Stromal cell of bone marrow (primary cell): ENCODE data around the gene MAGEB2.
"Not testable (repeated sequence)": the region's sequence is repeated elsewhere in the genome, so short reads cannot be mapped to it uniquely, and the experiment has no call there.

ENCODE experiments used
- DNase-seq: peaks from one replicate; pipeline ENCODE4 v3.0.0-alpha.2; 2012; ENCODE audit warnings: low read depth

MAGEB2 gene, protein sequence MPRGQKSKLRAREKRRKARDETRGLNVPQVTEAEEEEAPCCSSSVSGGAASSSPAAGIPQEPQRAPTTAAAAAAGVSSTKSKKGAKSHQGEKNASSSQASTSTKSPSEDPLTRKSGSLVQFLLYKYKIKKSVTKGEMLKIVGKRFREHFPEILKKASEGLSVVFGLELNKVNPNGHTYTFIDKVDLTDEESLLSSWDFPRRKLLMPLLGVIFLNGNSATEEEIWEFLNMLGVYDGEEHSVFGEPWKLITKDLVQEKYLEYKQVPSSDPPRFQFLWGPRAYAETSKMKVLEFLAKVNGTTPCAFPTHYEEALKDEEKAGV

DNA sequence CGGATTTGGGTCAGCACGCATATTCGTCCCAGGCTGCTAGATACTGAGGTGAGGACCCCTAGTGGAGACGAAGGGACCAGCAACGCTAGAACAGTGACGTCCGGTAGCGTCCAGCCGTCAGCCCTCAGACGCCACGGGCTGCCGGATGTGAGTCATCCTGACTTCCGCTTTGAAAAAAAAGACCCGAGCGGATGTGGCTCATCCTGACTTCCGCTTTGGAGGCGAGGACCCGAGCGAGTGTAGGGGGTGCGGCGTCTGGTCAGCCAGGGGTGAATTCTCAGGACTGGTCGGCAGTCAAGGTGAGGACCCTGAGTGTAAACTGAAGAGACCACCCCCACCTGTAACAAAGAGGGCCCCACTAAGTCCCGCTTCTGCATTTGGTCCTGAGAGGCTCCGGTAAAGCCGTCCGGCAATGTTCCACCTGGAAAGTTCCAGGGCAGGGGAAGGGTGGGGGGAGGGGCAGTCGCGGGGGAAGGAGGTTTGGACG is at the start of gene MAGEB2:
TSS of gene MAGEB2 (plus strand) at position 207 of the 487 bp plus-strand sequence. CDS start 3,018 bp downstream, outside the sequence.
- DNase-seq: no peak

DNA sequence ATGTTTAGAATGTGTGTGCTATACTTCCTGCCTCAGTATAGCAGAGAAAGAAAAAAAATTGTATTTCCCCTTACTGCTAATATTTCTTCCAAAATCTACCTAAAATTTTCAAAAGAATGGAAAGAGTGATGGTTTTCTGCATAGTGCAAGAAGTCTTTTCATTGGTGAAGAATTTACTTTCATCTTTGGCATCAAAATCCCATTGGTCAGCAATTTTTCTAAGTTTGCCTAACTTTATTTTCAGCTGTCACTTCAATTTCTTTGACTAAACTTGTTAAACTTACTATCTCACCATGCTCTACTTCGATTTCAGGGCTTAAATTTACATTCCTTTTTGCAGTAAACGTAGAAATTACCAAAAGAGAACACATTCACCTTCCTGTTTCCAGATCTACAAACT is 44.5 kb upstream of the MAGEB2 start:
- DNase-seq: no peak

DNA sequence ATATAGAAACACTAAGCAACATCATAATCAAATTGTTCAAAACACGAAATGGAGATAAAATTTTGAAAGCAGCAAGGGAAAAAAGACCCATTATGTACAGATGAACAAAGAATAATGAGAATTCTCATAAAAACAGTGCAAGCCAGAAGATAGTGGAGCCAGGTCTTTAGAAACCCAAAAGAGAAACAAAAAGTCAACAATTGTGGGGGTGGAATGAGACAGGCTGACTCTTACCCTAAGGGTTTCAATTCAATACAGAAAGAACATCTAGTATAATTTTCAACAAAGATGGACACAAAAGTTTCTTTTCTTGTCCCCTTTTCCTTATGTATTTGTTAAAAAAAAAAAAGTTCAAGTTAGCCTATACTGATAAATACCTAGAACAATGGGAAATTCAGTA is 34.0 kb upstream of the MAGEB2 start:
- no peak for DNase-seq

DNA sequence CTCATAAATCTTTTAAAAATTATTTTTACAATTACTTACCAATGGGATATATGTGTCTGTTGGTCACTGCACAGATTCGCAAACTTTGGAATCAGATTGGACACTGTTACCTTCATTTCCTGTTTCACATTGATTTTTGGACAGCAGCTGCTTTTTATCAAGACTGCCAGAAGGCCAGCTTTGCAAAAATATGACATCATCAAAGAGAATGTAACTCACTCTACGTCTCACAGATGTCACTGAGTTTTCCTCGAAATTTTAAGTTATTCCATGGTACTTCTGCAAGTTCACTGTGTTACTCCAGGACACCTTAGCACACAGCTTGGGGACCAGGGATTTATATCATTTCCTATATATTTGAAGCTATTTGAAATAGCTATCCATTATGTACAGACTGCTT is 31.8 kb upstream of the MAGEB2 start:
- no peak for DNase-seq

DNA sequence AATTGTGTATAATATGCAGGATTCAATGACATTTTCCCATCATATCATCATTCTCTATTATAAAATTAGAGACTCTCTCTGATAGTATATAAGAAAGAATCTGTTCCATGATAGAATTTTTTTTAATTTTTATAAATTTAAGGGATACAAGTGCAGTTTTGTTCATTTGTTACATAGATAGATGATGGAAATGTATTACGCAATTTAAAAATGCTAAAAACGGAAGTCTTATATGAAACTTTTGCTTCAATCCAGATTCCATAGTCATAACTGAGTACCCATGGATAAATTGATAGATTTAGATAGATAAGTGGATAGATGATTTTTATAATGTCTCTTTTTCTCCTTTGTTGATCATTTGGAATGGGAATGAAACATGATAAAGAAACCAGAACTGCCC is 24.9 kb upstream of the MAGEB2 start:
- DNase-seq: no peak

DNA sequence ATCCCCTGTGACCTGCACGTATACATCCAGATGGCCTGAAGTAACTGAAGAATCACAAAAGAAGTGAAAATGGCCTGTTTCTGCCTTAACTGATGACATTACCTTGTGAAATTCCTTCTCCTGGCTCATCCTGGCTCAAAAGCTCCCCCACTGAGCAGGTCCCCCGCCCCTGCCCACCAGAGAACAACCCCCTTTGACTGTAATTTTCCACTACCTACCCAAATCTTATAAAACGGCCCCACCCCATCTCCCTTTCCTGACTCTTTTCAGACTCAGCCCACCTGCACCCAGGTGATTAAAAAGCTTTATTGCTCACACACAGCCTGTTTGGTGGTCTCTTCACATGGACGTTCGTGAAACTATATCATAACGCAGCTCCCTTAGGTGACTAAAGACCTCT is 21.5 kb upstream of the MAGEB2 start:
- not testable (repeated sequence) for DNase-seq

DNA sequence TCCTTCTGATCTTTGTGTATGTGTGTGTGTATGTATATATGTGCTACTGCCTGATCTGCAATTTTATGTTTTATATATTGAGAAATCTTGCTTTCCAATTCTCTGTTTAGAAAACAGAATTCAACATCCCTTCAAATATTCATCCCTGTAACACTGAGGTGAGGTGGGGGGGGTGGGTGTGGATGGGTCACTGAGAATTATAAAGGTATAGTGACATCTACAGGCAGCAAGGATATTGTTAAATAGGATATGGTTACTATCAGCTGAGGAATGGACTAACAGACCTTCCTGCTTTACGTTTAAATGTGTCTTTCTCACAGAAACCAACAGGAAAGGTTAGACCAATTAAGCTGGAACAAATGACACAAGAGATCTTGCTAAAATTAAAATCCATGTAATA is 19.0 kb upstream of the MAGEB2 start:
- no peak for DNase-seq

DNA sequence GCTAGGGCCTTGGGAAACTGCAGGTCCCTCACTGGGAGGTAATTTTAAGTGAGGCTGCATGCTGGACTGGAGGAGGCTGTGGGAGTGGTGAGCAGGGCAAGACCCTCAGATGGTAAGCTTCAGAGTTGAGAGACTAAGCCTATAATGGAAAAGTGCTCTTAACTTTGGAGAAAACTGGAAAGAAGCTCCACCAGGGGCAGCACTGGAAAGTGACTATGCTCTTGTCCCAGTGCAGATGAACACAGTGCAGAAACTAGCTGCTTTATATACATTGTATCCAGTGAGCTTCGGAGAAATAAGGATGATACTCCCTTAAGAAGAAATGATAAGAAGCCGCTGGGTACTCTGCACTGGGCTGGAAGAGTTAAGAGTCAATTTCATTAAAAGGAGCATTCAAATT is 3.2 kb upstream of the MAGEB2 start:
- no peak for DNase-seq

DNA sequence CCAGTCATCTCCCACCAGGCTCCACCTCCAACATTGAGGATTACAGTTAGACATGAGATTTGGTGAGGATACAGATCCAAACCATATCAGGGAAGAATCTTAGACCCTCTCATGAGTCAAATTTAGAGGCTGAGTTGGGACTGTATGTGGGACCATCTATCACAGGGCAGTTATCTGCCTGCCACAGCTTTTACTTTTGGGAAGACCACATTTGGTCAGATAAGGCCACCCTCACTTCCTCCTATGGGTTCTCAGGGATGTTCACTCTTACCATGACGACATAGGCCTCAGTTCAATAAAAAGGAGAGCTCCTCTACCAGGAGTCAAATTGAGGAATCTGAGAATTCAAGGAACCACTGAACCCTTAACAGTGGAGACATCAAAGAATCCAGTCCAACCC is 2.1 kb downstream of the MAGEB2 start:
- DNase-seq: no peak

DNA sequence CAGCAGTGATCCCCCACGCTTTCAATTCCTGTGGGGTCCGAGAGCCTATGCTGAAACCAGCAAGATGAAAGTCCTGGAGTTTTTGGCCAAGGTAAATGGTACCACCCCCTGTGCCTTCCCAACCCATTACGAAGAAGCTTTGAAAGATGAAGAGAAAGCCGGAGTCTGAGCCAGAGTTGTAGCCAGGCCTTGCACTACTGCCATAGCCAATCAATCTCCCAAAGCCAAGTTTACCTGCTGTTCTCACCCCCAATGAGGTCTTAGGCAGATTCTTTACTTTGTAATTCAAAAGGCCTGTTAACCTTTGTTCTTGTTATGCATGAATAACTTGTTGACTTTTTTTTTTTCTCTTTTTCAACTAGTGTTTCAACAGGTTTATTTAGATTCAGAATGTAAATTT is 4.0 kb downstream of the MAGEB2 start:
- DNase-seq: no peak

DNA sequence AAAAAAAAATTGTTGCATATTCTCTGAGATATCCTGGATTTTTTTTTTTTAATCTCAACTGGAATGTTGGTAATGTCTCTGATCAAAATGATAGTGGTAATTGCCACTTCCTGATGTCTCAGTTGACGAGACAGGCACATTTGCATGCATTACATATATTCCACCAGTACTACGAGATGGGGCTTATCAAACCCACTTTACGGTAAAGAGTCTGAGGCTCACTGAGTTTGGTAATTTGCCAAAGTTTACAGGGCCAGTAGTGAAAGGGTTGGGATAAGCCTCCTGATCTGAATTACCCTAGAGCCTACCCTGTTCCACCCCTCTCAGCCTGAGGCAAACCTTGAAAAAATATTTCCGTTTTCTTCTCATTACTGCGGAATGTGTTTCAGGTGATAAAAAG is 5.3 kb downstream of the MAGEB2 start:
- no peak for DNase-seq

DNA sequence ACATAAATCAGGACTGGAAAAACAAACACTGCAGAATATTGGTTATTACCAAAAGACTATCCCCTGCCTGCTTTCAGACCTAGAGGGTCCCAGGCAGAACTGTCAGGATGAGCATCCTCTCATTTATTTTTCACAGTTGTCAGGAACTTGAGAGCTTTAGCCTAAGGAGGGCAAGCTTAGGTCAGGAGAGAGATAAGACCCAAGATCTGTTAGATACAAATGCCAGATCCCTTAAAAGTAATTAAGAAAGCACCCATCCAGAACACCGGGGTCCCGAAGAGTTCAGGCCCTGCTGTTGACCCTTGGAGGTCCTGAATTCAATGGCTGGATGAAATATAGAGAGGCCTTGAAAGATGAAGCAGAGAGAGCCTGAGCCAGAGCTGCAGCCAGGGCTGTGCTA is 9.2 kb downstream of the MAGEB2 start:
- no peak for DNase-seq

DNA sequence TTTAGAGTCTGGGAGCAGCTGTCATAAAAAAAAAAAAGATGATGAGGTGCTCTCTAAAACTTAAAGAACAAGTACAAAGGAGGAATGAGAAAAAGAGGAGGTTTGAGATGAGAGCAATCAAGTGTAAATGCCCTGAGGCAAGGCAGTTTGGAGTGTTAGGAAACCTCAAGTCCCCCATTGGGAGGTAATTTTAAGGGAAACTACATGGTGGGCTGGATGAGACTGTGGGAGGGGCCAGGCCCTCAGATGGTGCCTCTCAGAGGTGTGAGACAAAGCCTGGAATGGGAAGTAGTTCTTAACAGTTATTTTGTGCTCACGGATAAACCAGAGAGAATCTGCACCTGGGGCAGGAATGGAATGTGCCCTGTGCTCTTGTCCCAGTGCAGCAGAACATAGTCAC is 13.2 kb downstream of the MAGEB2 start:
- DNase-seq: no peak

DNA sequence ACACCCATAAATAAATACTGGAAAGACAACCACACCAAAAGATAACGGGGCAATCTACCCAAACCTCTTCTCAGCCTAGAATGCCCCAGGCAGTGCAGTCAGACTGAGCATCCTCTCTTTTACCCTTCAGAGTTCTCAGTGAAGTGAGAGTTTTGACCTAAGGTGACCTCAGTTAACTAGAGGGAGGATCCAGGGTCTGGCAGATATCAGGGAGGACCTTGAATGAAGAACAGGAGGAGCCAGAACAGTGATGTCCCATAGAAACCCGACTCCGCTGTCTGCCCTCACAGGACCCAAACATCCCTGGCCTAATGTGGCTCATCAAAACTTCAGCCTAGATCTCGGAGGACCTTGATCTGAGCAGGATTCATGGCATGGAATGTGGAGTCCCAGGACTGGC is 15.0 kb downstream of the MAGEB2 start, which contains the start of gene MAGEB3:
TSS of gene MAGEB3 (plus strand) at position 263 of the 400 bp plus-strand sequence. CDS start 5,268 bp downstream, outside the sequence.
- no peak for DNase-seq

DNA sequence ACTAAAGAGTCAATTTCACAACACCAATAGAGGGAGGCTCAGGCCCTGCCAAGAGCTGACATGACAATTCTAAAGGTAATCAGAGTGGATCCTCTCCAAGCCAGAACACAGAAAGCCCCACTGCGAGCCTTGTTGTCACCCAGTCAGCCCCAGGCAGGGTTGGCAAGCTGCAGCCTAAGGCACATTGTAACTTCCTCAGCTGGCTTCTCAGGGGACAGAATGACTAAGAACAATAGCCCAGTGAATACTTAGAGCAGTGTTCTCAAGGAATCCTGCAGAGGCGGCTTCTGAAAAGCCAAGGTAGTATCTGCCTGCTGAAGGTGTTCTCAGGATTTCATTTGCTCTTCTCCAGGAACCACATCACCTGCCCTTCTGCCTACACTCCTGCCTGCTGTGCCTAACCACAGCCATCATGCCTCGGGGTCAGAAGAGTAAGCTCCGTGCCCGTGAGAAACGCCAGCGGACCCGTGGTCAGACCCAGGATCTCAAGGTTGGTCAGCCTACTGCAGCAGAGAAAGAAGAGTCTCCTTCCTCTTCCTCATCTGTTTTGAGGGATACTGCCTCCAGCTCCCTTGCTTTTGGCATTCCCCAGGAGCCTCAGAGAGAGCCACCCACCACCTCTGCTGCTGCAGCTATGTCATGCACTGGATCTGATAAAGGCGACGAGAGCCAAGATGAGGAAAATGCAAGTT is 26.5 kb downstream of the MAGEB2 start, which contains the start of gene MAGEB4:
TSS of gene MAGEB4 (plus strand) at position 277 of the 692 bp plus-strand sequence. CDS start at position 413, 136 bp downstream.
- DNase-seq: no peak

DNA sequence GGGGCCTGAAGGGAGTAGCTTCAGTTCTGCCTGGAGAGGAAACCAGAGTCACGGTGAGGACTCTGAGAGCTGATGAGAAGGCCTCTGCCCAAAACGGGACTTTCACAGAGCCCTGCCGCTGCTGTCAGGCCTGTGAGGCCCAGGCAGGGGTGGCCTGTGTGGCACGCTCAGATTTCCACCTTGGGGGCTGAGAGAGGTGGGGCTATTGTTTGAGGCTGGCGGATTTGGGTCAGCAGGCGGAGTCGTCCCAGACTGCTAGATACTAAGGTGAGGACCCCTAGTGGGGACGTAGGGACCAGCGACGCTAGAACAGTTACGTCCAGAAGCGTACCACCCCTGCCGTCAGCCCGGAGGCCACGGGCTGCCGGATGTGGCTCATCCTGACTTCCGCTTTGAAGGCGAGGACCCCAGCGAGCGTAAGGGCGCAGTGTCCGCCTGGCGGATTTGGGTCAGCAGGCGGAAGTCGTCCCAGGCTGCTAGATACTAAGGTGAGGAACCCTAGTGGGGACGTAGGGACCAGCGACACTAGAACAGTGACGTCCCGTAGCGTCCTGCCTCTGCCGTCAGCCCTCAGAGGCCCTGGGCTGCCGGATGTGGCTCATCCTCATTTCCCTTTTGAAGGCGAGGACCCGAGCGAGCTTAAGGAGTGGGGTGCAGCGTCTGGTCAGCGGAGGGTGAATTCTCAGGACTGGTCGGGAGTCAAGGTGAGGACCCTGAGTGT is 31.6 kb downstream of the MAGEB2 start, which contains the start of gene MAGEB1:
TSS of gene MAGEB1 (plus strand) at position 378 of the 721 bp plus-strand sequence. CDS start 3,348 bp downstream, outside the sequence.
- DNase-seq: no peak

DNA sequence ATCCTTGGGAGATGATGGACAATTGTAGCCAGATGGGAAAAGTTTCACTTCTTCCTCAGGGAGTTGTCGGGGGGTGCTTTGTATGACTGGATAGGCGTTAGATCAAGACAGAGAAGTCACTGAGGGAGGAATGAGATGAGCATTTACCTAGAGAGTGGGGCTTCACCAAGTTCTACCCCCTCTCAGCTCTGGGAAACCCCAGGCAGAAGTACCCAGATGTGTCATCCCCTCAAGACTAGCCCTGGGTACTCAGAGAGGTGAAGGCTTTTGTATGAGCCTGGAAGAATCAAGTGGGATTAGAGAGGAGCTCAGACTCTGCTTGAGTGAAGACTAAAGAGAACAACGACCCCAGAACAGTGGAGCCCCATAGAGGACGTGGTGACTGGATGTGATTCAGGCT is 33.5 kb downstream of the MAGEB2 start:
- DNase-seq: no peak

DNA sequence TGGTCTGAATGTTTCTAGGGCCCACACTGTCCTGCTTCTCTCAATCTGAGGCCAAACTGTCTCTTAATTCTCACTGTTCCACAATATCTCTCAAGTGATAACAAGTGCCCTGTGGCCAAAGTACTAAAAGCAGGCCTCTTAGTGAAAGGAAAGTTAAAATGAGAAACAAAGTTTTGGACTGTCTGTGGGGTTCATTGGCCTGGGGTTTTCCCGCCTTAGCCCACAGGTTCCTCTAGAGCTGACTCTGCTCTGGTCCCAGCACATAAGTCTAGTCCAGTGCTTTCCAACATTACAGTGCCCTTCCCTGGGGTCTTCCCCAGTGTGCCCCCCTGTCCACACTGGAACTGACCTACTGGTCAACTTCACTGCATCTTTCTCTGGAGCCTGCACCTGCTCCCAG is 37.9 kb downstream of the MAGEB2 start:
- DNase-seq: no peak

DNA sequence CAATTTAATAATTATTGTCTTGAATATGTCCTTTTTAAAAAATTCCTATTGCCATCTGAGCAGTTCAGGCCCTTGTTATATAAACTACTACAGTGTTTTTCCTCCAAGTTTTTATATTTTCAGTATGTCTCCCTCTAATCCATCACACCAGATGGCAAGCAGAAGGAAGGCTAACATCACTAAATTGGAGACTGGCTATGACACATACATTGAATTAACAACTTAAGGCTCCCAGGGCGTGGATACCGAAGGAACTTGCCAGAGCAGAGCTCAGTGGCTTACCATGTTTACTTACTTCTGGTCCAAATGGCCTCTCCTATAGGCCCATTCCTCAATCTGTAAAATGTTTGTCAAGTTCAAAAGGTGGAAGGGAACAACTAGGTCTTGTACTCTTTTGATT is 44.6 kb downstream of the MAGEB2 start:
- DNase-seq: no peak

DNA sequence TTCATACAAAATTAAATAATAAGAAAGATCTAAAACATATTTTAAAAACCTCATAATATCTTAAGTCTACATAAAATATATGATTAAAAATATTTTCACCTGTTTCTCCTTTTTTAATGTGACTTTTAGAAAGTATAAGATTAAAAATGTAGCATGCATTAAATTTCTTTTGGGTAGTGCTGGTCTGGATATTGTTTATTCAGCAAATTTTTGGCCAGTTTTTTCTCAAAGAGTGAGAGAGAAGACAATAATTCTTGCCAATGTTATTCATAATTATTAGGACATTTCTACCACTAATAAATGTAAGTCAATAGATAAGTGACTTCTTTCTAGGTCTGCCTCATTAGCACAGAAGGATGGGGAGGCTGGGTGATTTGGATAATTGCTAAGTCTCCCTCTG is 45.6 kb downstream of the MAGEB2 start:
- DNase-seq: no peak

DNA sequence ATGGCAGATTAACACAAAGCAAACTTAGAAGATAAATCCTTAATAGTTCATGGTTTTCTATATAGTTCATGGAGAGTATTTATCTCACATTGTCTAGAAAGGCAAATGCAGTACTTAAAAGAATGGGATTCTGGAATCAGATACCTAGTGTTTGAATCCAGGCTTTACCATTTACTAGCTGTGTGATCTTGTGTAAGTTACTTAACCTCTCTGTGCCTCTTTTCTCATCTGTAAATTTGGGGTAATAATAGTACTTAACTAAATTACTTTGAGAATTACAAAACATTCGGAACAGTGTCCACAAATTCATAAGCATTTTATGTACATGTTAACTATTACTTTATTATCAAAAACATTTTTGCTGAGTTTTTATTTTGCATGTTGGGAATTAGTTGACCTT is 47.4 kb downstream of the MAGEB2 start:
- no peak for DNase-seq
